ENCODE data around the gene UGT1A6.

Gene UGT1A6

DNA sequence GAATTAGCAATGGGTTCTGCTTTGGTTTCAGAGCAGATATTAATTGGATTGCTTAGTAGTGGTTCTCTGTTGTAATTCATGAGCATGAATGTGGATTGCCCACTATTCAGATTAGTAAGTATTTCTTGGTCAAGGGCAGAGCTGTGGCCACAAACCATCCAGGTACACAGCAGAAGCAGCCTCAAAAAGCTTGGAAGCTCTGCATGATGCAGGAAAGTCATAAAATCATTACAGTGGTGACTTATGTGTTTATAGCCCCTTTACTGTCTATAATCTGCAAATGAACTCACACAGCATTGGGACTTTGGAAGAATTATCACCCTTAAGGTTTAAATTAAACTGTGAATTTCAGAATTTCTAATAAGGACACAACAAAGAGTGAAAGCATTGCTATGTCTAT lies 65.5 kb downstream of the UGT1A6 start:
- no peaks in the 10 kb centered on the region for H3K36me3 ChIP-seq (ENCODE audit: insufficient read depth, low read depth, low read length)
- no peak overlapping the region for H3K27ac ChIP-seq (ENCODE audit: low read length)
- no peak overlapping the region for H3K9ac ChIP-seq (ENCODE audit: low read depth, low read length)
- no peaks in the 10 kb centered on the region for H3K27me3 ChIP-seq (ENCODE audit: insufficient read depth, low read length)
- no peaks in the 10 kb centered on the region for H3K4me1 ChIP-seq (ENCODE audit: insufficient read depth, low read length)
- H3K4me3 ChIP-seq (ENCODE audit: low read length), result no peak overlapping the region
- H3K9me3 ChIP-seq (ENCODE audit: insufficient read depth, low read depth, low read length), result no peaks in the 10 kb centered on the region; the same call in 1 of the 2 replicates

GRCh38 chr2:233758849-233759248 lies 66.2 kb downstream of the UGT1A6 start:
- H3K9me3 ChIP-seq (ENCODE audit: insufficient read depth, low read depth, low read length), result no peaks in the 10 kb centered on the region
- H3K27me3 ChIP-seq (ENCODE audit: insufficient read depth, low read length), result no peaks in the 10 kb centered on the region
- no peaks in the 10 kb centered on the region for H3K4me1 ChIP-seq (ENCODE audit: insufficient read depth, low read length)
- no peak overlapping the region for H3K27ac ChIP-seq (ENCODE audit: low read length)
- no peak overlapping the region for H3K9ac ChIP-seq (ENCODE audit: low read depth, low read length)
- H3K4me3 ChIP-seq (ENCODE audit: low read length), result no peak overlapping the region
- H3K36me3 ChIP-seq (ENCODE audit: insufficient read depth, low read depth, low read length), result no peaks in the 10 kb centered on the region

DNA sequence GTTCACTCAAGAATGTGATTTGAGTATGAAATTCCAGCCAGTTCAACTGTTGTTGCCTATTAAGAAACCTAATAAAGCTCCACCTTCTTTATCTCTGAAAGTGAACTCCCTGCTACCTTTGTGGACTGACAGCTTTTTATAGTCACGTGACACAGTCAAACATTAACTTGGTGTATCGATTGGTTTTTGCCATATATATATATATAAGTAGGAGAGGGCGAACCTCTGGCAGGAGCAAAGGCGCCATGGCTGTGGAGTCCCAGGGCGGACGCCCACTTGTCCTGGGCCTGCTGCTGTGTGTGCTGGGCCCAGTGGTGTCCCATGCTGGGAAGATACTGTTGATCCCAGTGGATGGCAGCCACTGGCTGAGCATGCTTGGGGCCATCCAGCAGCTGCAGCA lies 67.4 kb downstream of the UGT1A6 start, which contains the start of gene UGT1A1:
Gene UGT1A1, plus strand, starts transcription at position 228 of the 400 bp plus-strand sequence. Its CDS starts 18 bp downstream, at position 246.
- H3K4me1 ChIP-seq (ENCODE audit: insufficient read depth, low read length), result no peaks in the 10 kb centered on the region
- H3K27ac ChIP-seq (ENCODE audit: low read length), result no peak within 1 kb of the TSS
- no peak within 1 kb of the TSS for H3K9ac ChIP-seq (ENCODE audit: low read depth, low read length)
- H3K27me3 ChIP-seq (ENCODE audit: insufficient read depth, low read length), result no peaks in the 10 kb centered on the region
- no peaks in the 10 kb centered on the region for H3K36me3 ChIP-seq (ENCODE audit: insufficient read depth, low read depth, low read length)
- H3K4me3 ChIP-seq (ENCODE audit: low read length), result no peak within 1 kb of the TSS
- H3K9me3 ChIP-seq (ENCODE audit: insufficient read depth, low read depth, low read length), result no peaks in the 10 kb centered on the region

- H3K4me3 ChIP-seq (ENCODE audit: low read length), result no peak overlapping the region
- no peak overlapping the region for H3K27ac ChIP-seq (ENCODE audit: low read length)
- H3K4me1 ChIP-seq (ENCODE audit: insufficient read depth, low read length), result no peaks in the 10 kb centered on the region
- H3K27me3 ChIP-seq (ENCODE audit: insufficient read depth, low read length), result no peaks in the 10 kb centered on the region
- H3K9me3 ChIP-seq (ENCODE audit: insufficient read depth, low read depth, low read length), result no peaks in the 10 kb centered on the region
- no peaks in the 10 kb centered on the region for H3K36me3 ChIP-seq (ENCODE audit: insufficient read depth, low read depth, low read length)
- no peak overlapping the region for H3K9ac ChIP-seq (ENCODE audit: low read depth, low read length)
These were observed 68.5 kb downstream of the UGT1A6 start for GRCh38 chr2:233761040-233761769.

DNA sequence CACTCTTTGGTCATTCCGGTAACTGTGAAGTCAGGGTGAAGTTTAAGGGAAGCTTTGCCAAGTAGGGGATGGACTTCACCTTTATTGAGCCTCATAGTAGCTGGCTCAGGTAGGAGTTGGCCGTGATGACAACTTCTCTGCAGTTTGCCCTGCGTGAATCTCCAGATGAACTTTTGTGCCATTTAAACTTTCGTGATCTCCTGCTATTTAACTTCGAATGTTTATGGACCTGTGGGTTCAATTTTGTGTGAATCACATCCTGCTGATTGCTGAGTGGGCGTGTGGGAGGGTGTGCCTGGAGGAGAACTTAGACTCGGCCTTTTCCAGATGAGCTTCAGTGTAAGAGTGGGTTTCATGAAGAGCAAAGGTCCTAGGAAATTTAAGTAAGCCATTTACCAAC lies 71.6 kb downstream of the UGT1A6 start:
- no peak overlapping the region for H3K27ac ChIP-seq (ENCODE audit: low read length)
- no peaks in the 10 kb centered on the region for H3K36me3 ChIP-seq (ENCODE audit: insufficient read depth, low read depth, low read length)
- H3K9ac ChIP-seq (ENCODE audit: low read depth, low read length), result no peak overlapping the region
- H3K4me1 ChIP-seq (ENCODE audit: insufficient read depth, low read length), result no peaks in the 10 kb centered on the region; the same call in 1 of the 2 replicates
- no peak overlapping the region for H3K4me3 ChIP-seq (ENCODE audit: low read length)
- H3K9me3 ChIP-seq (ENCODE audit: insufficient read depth, low read depth, low read length), result no peaks in the 10 kb centered on the region
- H3K27me3 ChIP-seq (ENCODE audit: insufficient read depth, low read length), result no peaks in the 10 kb centered on the region

- no peaks in the 10 kb centered on the region; the same call in 1 of the 2 replicates for H3K4me1 ChIP-seq (ENCODE audit: insufficient read depth, low read length)
- H3K27ac ChIP-seq (ENCODE audit: low read length), result no peak overlapping the region
- H3K9ac ChIP-seq (ENCODE audit: low read depth, low read length), result no peak overlapping the region
- H3K36me3 ChIP-seq (ENCODE audit: insufficient read depth, low read depth, low read length), result no peaks in the 10 kb centered on the region
- H3K4me3 ChIP-seq (ENCODE audit: low read length), result no peak overlapping the region
- H3K9me3 ChIP-seq (ENCODE audit: insufficient read depth, low read depth, low read length), result no peaks in the 10 kb centered on the region
- no peaks in the 10 kb centered on the region for H3K27me3 ChIP-seq (ENCODE audit: insufficient read depth, low read length)
These were observed 72.1 kb downstream of the UGT1A6 start for GRCh38 chr2:233764761-233765160.

- Histone ChIP-seq H3K27ac (ENCODE audit: low read length) (no peak overlapping the region), H3K9ac (ENCODE audit: low read depth, low read length) (no peak overlapping the region), H3K27me3 (ENCODE audit: insufficient read depth, low read length) (no peaks in the 10 kb centered on the region), H3K36me3 (ENCODE audit: insufficient read depth, low read depth, low read length) (no peaks in the 10 kb centered on the region), H3K9me3 (ENCODE audit: insufficient read depth, low read depth, low read length) (no peaks in the 10 kb centered on the region), H3K4me1 (ENCODE audit: insufficient read depth, low read length) (no peaks in the 10 kb centered on the region; the same call in 1 of the 2 replicates), H3K4me3 (ENCODE audit: low read length) (no peak overlapping the region)
These were observed 73.7 kb downstream of the UGT1A6 start for GRCh38 chr2:233766416-233766815.

DNA sequence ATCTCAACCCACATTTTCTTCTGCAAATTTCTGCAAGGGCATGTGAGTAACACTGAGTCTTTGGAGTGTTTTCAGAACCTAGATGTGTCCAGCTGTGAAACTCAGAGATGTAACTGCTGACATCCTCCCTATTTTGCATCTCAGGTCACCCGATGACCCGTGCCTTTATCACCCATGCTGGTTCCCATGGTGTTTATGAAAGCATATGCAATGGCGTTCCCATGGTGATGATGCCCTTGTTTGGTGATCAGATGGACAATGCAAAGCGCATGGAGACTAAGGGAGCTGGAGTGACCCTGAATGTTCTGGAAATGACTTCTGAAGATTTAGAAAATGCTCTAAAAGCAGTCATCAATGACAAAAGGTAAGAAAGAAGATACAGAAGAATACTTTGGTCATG lies 75.4 kb downstream of the UGT1A6 start:
- no peaks in the 10 kb centered on the region for H3K27me3 ChIP-seq (ENCODE audit: insufficient read depth, low read length)
- H3K9ac ChIP-seq (ENCODE audit: low read depth, low read length), result no peak overlapping the region
- no peaks in the 10 kb centered on the region; the same call in 1 of the 2 replicates for H3K4me1 ChIP-seq (ENCODE audit: insufficient read depth, low read length)
- no peaks in the 10 kb centered on the region for H3K36me3 ChIP-seq (ENCODE audit: insufficient read depth, low read depth, low read length)
- no peaks in the 10 kb centered on the region for H3K9me3 ChIP-seq (ENCODE audit: insufficient read depth, low read depth, low read length)
- no peak overlapping the region for H3K4me3 ChIP-seq (ENCODE audit: low read length)
- no peak overlapping the region for H3K27ac ChIP-seq (ENCODE audit: low read length)

- no peaks in the 10 kb centered on the region for H3K9me3 ChIP-seq (ENCODE audit: insufficient read depth, low read depth, low read length)
- no peak overlapping the region for H3K4me3 ChIP-seq (ENCODE audit: low read length)
- H3K9ac ChIP-seq (ENCODE audit: low read depth, low read length), result no peak overlapping the region
- H3K27ac ChIP-seq (ENCODE audit: low read length), result no peak overlapping the region
- H3K36me3 ChIP-seq (ENCODE audit: insufficient read depth, low read depth, low read length), result no peaks in the 10 kb centered on the region
- H3K4me1 ChIP-seq (ENCODE audit: insufficient read depth, low read length), result no peaks in the 10 kb centered on the region; the same call in 1 of the 2 replicates
- H3K27me3 ChIP-seq (ENCODE audit: insufficient read depth, low read length), result no peaks in the 10 kb centered on the region
These were observed 76.6 kb downstream of the UGT1A6 start for GRCh38 chr2:233769260-233769659.

- Histone ChIP-seq H3K9me3 (ENCODE audit: insufficient read depth, low read depth, low read length) (peaks cover 4% of the 10 kb centered on the region; the same call in 1 of the 2 replicates), H3K4me1 (ENCODE audit: insufficient read depth, low read length) (no peaks in the 10 kb centered on the region; the same call in 1 of the 2 replicates), H3K4me3 (ENCODE audit: low read length) (no peak overlapping the region), H3K9ac (ENCODE audit: low read depth, low read length) (no peak overlapping the region), H3K27me3 (ENCODE audit: insufficient read depth, low read length) (no peaks in the 10 kb centered on the region), H3K27ac (ENCODE audit: low read length) (no peak overlapping the region), H3K36me3 (ENCODE audit: insufficient read depth, low read depth, low read length) (no peaks in the 10 kb centered on the region)
These were observed 79.5 kb downstream of the UGT1A6 start for GRCh38 chr2:233772153-233772552.

- Histone ChIP-seq H3K9me3 (ENCODE audit: insufficient read depth, low read depth, low read length) (peaks cover 5% of the 10 kb centered on the region; the same call in 1 of the 2 replicates), H3K9ac (ENCODE audit: low read depth, low read length) (no peak overlapping the region), H3K27ac (ENCODE audit: low read length) (no peak overlapping the region), H3K4me3 (ENCODE audit: low read length) (no peak overlapping the region), H3K27me3 (ENCODE audit: insufficient read depth, low read length) (no peaks in the 10 kb centered on the region), H3K36me3 (ENCODE audit: insufficient read depth, low read depth, low read length) (no peaks in the 10 kb centered on the region), H3K4me1 (ENCODE audit: insufficient read depth, low read length) (no peaks in the 10 kb centered on the region; the same call in 1 of the 2 replicates)
These were observed 79.9 kb downstream of the UGT1A6 start for GRCh38 chr2:233772583-233772982.

GRCh38 chr2:233773854-233774253 lies 81.2 kb downstream of the UGT1A6 start:
- Histone ChIP-seq H3K9me3 (ENCODE audit: insufficient read depth, low read depth, low read length) (peaks cover 5% of the 10 kb centered on the region; the same call in 1 of the 2 replicates), H3K4me3 (ENCODE audit: low read length) (no peak overlapping the region), H3K27ac (ENCODE audit: low read length) (no peak overlapping the region), H3K27me3 (ENCODE audit: insufficient read depth, low read length) (no peaks in the 10 kb centered on the region), H3K4me1 (ENCODE audit: insufficient read depth, low read length) (no peaks in the 10 kb centered on the region), H3K36me3 (ENCODE audit: insufficient read depth, low read depth, low read length) (no peaks in the 10 kb centered on the region), H3K9ac (ENCODE audit: low read depth, low read length) (no peak overlapping the region)
